Posterior vena cava (tissue), 2 donors: ENCODE results near the gene CTIF. TPM values are rescaled to one million over a fixed set of nuclear protein-coding genes. Genes with fewer than 3 reads are reported as not detected.

Experiments used
- DNase-seq: peaks from one replicate; pipeline ENCODE4 v3.0.0-alpha.2; 2020; ENCODE audit warnings: low spot score
- intact Hi-C, 2 donors: fragments of 100-400 bp; cut with DNase I; formaldehyde crosslinking; loops; one replicate each; pipeline versions ENCODE4 v1.14.1 to v1.14.2; 2022 to 2023
- total RNA-seq, 2 donors: library from RNA; stranded (reverse); fragmentation: NEBNext Ultra II Directional; extraction: Animal tissue kit (Norgen Biotek cat#: 25700); gene quantifications; one replicate each; pipeline ENCODE4 v1.2.1, GENCODE V29; 2021
- donor health status: DM: yes; HTN: yes; CAD: no.
- donor health status: DM: yes; HTN: yes; CAD: no.

CTIF gene
- total RNA-seq, 2 donors from 2014 or later, result 87.8 to 116 TPM

DNA sequence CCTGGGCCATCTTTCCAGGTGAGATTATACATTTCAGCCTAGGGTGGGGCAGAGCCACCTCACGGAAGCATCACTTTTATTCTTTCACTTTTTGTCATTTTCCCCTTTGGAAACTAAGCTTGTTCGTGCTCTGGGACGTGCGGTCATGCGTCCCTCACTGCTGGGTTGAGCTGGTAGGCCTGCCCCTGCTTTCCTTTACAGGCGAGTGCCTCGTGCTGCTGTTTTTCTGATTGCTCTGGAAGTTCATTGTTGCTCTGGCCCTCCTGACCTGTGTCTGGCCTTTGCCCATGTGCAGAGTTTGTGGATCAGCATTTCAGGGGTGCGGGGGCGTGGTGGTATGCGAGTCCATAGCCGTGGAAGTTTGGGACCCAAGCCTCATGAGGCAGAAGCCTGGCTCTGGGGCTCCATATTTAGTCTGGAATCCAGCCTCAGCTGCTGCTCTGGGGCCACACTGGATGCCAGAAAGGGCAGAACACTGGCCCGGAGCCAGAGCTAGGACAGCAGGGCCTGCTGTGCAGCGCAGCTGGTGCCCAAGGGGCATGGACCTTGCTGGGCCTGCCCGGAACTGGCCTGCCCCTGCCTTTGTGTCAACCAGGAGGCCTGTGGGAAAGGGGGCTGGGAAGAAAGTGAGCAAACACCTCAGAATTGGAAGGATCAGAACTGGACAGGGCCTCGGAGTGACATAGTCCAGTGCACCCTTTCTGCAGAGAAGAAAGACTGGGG is 51.1 kb downstream of the CTIF start:
- intact Hi-C loops, result loop anchor here in 1 of 2 donors (5.0 kb wide), 1 partner anchor 43 kb away; no protein-coding TSS in a partner anchor

DNA sequence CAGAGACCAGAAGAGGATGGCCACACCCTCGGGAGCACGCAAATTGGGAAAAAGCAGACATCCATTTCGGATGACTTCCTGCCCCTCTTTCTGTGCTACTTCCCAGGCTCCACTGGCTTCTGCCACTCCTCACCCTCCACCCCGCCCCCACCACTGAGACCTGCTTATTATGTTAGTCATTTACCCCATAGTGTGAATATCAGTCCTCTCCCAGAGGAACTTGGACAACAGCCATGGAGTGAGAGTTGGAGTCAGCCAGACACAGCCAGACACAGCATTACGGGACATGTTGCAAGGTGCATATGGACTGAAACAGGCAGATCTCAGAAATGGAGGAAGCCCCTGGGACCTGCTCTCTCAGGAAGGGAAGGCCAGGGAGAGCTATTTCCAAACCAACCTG is 51.8 kb downstream of the CTIF start:
- no peak for DNase-seq
- intact Hi-C loops, result loop anchor here in 1 of 2 donors (5.0 kb wide), 1 partner anchor 43 kb away; no protein-coding TSS in a partner anchor

More for the DNA sequence above, 51.1 kb downstream of the CTIF start:
- DNase-seq, result peak; percentile 87

DNA sequence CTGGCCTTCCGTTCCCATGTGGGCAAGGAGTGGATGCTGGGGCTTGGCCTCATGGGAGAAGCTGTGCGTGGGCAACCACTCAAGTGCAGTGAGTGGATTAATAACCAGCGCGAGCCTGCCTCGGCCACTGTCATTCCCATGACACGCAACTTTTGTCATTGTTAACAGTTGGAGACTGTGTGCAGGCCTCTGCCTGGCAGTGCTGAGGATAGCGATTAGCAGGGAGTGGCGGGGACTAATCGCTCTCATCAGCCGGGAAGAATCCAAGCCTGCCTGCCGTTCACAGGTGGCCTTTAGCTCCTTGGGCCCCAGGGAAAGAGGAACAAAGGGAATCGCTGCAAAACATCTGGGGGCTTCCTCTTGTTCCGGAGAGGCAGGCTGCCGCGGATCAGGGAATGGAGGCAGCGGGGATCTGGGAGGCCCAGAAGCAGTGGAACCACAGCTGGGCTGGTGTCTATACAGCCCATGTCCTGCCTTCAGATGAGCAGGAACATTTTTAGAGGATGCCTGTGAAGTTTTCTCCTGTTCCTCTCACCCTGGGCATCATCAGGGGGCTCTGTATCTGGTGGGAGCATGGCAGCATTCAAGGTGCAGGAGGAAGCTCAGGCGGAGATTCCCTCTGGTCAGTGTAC is 53.8 kb downstream of the CTIF start:
- DNase-seq, result no peak
- intact Hi-C loops, result loop anchor here in 1 of 2 donors (5.0 kb wide), 1 partner anchor 45 kb away; no protein-coding TSS in a partner anchor

DNA sequence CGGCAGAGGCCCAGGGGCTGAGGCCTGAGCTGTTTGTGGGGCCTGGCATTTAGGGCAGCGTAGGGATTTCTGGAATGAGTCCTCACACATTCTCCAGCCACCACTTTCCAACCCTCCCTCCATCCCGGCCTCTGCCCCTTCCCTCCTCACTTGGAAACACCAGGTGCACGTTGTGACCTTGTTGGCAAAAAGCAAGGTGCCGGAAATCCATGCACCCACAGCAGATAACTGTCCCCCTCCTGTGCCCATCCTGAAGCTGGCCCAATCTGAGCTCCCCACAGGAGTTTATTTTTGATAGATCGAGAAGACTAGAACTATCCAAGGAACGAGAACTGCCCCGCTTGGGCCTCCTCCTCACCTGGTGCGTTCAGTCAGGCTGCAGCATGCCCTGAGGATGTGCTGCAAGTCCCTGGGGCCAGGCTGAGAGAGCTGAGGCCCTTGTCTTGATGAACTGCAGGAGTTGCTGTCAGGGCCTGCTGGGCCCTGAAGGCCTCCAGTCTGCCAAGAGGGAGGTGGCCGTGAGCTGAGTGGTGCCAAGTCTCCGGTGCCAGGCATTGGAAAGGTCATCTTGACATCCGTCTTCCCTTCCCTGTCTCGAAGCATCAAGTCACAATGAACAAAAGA is 55.8 kb downstream of the CTIF start:
- intact Hi-C loops, result loop anchor here in 1 of 2 donors (5.0 kb wide), 1 partner anchor 47 kb away; no protein-coding TSS in a partner anchor

DNA sequence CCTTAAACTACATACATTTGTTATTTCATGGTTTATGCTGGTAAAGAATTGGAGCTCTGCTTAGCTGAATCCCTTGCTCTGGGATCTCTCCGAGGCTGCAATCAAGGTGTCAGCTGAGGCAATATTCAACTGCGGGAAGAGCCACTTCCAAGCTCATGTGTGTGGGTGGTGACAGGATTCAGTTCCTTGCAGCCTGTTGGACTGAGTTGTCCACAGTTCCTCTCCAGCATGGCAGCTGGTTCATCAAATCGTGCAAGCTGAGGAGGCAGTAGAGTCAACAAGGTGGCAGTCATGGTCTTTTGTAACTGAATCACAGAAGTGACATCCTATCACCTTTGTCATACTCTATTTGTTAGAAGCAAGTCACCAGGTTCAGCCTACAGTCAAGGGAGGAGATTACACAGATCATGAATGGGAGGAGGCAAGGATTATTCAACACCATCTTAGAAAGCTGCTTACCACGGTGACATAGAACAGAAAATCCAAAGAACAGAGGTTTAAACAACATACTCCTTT is 56.9 kb downstream of the CTIF start:
- DNase-seq, result no peak
- intact Hi-C loops, result loop anchor here in 1 of 2 donors (1.0 to 2.0 kb wide), 2 partner anchors 41 to 63 kb away; no protein-coding TSS in a partner anchor

More for the DNA sequence above, 55.8 kb downstream of the CTIF start:
- no peak for DNase-seq

DNA sequence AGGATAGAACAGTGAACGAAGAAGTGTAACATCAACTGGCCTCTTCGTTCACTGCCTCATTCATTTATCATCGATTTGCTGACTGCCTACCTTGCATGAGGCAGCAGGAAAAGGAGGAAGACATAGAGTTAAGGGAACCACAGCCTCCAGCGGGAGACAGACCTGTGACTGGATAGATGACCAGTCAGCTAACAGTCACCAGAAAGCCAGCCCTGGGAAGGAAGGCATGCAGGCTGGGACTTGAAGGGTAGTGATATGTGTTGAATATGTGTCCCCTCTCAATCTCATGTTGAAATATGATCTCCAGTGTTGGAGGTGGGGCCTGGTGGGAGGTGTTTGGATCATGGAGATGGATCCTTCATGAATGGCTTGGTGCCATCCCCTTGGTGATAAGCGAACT is 58.3 kb downstream of the CTIF start:
- intact Hi-C loops, result loop anchor here in 1 of 2 donors (2.0 kb wide), 1 partner anchor 62 kb away; no protein-coding TSS in a partner anchor
- no peak for DNase-seq

DNA sequence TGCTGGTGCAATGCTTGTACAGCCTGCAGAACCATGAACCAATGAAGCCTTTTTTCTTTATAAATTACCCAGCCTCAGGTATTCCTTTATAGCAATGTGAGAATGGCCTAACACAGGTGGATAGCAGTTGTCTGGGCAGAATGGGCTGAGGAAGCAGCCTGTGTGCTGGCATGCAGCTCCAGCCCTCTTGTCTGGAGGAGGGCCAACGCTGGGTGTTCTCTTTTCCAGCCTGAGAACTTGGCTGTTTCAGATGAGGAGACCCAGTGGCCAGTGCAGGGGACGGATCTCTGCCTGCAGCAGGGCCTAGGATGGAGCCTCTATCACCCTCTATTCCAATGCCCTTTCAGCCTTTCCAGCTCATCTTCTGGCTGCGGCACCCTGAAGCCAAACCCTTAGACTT is 58.8 kb downstream of the CTIF start:
- intact Hi-C loops, result loop anchor here in 1 of 2 donors (2.0 kb wide), 1 partner anchor 61 kb away; no protein-coding TSS in a partner anchor
- no peak for DNase-seq

DNA sequence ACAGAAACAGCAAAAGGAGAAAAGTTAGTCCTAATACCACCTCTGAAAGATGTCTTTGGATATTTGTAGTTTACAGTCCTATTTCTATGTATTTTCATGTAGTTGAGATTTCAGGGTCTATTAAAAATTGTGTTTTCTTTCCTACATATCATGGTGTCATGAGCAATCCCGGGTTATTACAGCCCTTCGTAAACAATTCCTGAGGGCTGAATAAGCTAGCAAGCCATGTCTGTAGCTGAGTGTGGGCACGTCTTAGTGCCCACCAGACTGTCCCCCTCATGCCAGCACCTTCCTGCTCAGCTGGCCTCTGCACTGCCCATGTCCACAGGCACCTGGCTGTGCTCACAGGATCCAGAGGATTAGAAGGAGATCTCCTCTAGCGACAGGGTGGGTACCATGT is 60.6 kb downstream of the CTIF start:
- no peak for DNase-seq
- intact Hi-C loops, result no loop called here

DNA sequence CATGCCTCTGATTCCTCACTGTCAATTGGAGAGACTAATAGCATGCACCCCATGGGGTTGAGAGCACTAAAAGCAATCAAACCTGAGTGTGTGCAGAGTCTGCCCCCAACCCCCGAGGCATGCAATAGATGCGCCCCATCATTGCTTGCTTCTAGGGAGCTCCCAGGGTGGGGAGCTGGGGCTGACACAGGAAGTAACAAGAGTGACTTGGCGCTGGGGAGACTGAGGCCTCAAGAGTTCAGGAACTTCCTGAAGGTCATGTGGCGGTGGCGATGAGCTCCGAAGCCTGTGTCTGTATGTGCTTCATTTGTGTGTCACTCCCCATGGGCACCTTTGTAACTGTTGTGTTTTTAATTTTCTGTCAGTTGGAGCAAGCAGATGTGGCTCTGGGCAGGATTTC is 61.2 kb downstream of the CTIF start:
- intact Hi-C loops, result no loop called here
- DNase-seq, result no peak

DNA sequence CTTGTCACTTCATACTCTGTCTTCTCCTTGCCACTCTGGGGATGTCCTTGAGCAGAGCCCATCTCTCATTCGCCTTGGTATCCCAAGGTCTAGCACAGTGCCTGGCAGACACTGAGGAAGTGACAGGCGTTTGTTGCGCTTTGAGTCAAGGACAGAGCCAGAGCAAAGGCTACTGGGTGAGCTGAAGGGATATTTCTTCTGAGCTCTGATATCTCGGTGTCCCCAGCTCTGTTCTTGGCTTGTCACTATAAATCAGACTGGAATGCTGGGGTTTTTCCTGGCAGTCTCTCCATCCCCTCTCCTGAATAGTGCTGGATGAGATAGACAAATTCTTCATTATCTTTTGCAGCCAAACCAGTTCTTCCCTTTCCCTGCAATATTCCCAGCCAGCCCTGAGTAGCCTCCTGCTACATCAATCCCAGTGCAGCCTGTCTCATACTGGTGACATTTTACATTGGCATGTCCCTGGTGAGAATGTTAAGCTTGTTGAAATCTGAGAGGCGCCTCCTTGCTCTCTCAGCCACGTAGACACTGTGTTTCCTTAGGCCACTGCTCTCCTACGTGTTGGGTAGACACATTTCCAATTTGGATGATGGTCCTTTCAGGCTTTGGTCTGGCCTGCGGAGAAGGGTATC is 61.7 kb downstream of the CTIF start:
- intact Hi-C loops, result no loop called here
- peak; percentile 44 for DNase-seq

DNA sequence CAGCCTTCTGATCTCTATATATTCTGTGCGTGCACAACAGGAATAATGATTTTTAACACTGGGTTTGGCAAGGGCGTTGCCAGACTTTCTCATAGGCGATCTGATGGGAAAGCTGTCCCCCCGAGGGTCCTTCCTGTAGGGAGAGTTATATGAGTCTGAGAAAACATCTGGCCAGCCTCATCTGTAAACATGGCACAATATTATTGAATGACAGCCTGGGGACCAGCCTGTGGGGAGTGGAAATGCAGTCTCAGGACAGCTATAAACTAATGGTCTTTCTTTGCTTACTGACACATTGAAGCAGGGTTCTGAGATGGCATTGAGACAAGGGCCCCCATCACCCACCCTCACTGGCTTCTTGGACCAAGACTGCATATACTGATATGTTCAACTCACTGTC is 62.5 kb downstream of the CTIF start:
- intact Hi-C loops, result no loop called here
- no peak for DNase-seq

DNA sequence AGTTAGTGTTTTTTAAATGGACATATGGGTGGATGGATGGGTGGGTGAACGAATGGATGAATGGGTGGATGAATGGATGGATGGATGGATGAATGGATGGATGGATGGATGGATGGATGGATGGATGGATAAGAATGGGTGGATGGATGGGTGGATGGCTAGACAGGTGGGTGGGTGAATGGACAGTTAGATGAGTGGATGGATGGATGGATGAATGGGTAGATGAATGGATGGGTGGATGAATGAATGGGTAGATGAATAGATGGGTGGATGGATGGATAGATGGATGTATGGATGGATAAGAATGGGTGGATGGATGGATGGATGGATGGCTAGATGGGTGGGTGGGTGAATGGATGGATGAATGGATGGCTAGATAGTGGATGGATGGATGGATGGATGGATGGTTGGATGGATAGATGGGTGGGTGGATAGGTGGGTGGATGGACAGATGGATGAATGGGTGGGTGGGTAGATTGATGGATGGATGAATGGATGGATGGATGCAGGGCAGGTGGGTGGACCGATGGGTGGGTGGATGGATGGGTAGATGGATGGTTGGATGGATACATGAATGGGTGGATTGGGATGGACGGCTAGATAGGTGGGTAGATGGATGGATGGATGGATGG is 64.0 kb downstream of the CTIF start:
- no peak for DNase-seq
- intact Hi-C loops, result no loop called here

DNA sequence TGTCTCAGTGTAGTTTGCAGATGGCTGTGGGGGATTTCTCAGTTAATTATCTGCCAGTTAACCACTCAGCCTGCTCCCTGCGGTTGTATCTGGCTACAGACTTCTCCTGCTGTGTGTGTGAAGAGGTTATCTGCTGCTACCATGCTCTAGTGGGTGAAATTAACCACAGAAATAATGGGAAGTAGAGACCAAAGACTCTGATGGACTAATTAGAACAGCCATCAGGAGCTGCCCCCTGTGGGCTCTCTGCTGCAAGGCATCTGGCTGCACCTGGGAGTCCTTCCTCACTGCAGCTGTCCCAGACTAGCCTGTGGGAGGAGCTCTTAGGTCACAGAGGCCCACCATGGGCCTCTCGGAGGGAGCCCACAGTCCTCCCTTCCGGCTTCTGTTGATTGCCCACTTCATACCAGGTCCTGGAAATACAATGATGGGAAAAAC is 66.6 kb downstream of the CTIF start:
- intact Hi-C loops, result no loop called here
- DNase-seq, result no peak

DNA sequence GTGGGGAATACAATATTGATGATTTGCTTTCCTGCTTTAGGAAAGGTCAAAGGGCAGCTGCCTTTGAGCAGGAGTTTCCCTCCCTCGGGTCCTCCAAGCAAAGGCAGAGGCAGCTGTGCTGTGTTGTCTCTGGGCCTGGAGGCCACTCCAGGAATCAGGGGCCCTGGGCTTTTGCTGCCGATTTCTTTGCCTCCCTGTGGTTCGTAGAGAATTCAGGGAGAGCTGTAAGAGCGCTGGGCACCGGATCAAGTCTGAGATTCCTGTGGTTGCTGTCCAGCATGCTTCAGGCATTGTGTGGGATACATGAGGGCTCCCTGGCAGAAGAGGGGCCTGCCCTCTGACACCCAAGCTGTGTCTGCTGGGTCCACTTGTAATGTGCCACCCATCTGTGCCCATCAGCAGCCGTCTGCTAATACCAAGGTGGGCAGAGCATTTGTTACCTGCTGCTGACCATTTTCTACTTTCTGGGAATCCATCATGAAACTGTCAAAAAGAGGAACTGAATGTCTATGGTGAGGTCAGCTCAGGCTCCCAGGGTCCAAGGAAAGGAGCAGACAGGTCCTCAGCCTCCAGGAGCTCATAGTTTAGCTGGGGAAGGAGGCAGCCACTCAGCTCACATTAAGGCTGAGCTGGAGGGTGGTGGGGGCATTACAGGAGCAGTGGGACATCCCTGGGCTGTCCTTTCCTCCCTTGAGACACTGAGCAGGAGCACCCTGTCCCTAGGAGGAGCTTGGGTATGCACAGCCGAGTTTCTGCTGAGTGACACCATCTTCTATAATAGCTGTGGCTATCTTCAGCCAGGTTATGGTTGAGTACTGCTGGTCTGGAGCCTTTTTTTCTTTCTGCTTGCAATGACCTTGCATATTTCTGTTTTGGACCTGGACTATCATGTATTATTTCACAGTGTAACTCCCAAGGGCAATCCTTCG is 68.5 kb downstream of the CTIF start:
- intact Hi-C loops, result no loop called here
- no peak for DNase-seq

DNA sequence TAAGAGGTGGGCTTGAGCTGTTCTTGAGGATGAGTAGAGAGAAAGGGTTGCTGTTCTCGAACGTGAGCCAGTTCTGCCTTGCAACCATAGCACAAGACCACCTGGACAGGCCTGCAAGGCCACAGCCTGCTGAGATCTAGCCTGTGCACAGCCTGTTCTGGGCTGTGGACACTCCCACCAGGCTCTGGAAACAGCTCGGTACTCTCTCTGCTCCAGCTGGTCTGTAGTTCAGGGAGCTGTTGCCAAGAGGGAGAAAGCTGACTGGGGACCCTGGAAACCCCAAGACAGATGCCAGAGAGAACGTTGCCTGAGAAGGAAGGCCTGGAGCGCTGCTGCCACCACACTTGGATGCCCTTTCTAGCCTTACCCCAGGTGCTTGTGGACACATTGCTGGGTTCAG is 69.8 kb downstream of the CTIF start:
- intact Hi-C loops, result no loop called here
- DNase-seq, result no peak

DNA sequence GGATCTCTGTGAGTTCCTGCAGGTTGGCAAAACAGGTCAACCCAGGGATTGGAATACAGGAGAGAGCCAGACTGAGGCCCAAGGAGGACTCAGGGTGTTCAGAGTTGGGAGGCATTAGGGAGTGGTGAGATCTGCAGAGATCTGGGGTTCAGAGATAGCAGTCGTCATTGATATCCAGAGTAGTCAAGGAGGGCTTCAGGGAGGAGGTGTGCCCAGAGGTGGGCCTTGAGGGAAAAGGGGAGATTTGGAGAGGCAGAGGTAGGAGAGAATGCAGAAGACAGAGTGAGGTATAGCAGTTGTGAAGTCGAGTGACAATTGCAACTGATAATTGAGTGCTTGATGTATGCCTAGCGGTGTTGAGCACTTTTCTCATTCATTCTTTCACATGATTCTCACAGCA is 70.3 kb downstream of the CTIF start:
- DNase-seq, result no peak
- intact Hi-C loops, result no loop called here

DNA sequence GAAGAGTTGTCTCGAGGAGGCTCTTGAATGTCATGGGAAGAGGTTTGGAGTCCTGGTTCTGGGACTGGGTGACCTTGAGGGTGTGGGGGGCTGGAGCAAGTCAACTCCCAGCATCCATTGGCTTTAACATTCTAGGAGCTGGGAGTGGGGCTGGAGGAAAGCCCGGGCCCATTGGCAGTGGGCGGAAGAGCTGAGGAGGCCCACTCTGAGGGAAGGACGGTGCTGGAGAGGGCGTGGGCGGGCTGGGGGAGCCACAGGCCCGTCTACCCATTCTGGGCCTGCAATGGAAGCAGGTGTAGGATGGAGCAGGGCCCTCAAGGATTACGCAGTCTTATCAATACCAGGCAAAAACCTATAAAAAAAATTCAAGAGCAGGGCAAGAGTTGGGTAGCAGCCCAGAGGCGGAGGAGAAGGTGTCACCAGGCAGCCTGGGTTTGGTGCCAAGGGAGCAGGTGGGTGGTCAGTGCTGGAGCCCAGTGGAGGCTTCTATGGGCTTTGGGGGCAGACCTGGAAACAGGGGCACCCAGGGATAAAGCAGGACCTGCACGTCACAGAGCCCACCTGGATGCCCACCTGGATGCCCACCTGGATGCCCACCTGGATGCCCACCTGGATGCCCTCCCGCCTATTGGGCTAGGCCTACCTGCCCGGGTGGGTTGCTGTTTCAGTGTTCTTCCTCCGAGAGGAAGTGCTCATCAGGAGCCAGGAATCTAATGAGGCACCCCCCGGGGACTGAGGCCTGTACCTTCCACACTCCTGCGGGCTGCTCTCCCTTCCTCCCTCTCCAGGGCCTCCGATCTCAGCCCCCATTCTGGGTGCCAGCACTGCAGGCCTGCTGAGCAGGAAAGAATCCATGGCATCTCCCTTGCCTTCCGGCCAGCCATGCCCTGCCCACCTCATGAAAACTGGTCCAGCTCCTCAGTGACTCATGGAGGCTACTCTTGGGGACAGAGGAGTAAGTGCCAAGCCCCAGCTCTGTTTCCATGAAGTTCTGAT is 71.3 kb downstream of the CTIF start:
- no peak for DNase-seq
- intact Hi-C loops, result no loop called here
